HG02970 (cell line): ENCODE results near the gene FOXO3.

Experiments used
- ATAC-seq: cut with Tn5 transposase; IDR thresholded peaks from one replicate; pipeline ENCODE4 v1.9.1; 2021; ENCODE audit warnings: mild to moderate bottlenecking, moderate library complexity, moderate number of reproducible peaks; ENCODE audit not compliant: unreplicated experiment, low FRiP score

The FOXO3 gene

GRCh38 chr6:108727966-108728730 is 167.4 kb downstream of the FOXO3 start:
- ATAC-seq = no peak

DNA sequence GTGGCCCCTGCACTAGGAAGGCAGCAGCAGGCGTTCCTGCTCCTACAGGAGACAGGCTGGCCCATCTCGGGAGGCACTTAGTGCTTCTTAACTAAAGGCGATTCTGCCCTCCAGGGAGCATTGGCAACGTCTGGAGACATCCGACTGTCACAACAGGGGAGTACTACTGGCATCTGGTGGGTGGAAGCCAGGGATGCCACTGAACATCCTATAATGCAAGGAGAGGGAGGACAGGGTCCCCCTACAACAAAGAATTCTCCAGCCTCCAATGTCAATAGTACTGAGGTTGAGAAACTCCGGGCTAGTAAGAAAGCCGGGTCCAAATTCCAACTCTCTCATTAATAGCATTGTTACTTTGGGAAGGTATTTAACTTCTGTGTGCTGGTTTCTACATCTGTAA is 168.1 kb downstream of the FOXO3 start:
- ATAC-seq = no peak

DNA sequence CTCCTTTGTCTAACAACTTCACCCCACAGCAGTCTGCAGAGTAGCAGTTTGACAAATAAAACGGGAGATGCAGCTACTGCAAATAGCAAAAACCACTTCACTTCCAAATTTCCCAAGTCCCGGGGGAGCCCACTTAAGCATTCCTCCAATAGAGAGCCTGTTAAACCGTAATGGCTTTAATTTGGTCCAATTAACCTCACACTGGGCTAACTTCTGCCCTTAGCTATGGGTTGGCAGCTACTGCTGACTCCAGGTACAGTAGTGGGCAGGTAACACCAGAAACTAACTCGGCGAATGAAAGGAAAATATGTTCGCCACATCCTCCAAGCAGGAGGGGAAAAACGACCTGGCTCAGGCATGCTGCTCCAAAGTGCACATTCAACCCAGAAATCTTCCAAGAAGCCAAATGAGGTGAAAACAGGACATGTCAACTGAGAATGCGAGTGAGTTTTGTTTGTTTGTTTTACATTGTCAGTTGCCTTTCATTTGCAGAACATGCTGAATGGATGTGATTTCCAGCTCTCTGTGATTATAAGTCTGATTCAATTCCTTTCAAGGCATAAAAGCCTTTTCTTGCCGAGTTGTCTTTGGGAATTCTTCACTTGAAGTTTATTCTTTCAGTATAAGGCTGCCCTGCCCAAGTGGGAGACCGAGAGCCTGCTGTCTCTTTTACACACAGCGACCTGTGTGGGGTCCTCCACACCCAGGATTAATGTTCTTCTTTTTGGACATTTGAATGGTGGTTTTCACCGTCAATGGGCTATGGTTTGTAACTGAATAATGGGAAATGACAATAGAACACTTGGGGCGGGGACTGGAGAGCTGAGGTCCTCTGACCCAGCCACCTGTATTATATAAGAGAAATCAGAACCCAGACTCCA is 170.2 kb downstream of the FOXO3 start:
- no peak for ATAC-seq

GRCh38 chr6:108732091-108732870 is 171.6 kb downstream of the FOXO3 start:
- no peak for ATAC-seq

- no peak for ATAC-seq
Observed at GRCh38 chr6:108733051-108733450, 172.3 kb downstream of the FOXO3 start.

GRCh38 chr6:108733706-108734265 is 173.1 kb downstream of the FOXO3 start:
- ATAC-seq = no peak
